Stimulated activated CD4-positive, alpha-beta T cell treated with anti-CD3 and anti-CD28 coated beads, Interleukin-4, amount 100 ng/mL, for 4 hours (primary cell): ENCODE results near the gene C19orf25.
A peak's percentile ranks its signal among the peaks of the same experiment; 100 is the strongest.
"Not testable (repeated sequence)": the region's sequence is repeated elsewhere in the genome, so short reads cannot be mapped to it uniquely, and the experiment has no call there.

Experiments
- DNase-seq, 2 experiments: peaks; one replicate each; pipeline ENCODE4 v3.0.0-alpha.2; 2020

The C19orf25 gene

GRCh38 chr19:1478934-1479707 lies at the start of gene C19orf25:
Gene C19orf25, minus strand, starts transcription at chr19:1479215. Its CDS starts 312 bp downstream, at chr19:1478903.
- peak; percentile 90 to 91 for DNase-seq

DNA sequence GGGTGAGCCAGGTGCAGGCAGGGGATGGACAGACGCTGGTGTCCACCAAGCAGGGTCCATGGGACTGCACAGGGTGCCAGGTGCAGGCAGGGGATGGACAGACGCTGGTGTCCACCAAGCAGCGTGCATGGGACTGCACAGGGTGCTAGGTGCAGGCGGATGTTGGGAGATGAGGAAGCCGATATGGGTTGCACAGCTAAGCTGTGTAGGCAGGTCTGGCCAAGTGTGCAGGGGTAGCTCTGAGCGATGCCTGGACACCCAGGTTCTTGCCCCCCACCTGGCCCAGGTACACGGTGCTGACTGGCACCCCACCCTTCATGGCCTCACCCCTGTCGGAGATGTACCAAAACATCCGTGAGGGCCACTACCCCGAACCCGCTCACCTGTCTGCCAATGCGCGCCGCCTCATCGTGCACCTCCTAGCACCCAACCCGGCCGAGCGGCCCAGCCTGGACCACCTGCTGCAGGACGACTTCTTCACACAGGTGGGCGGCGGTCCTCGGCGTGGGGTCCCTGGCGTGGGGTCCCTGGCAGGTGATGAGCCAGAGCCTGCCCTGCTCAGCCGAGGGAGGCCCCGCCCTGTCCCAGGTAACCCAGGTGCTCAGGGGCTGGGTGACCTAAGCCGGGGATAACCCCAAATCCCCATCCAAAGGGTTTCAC lies 48.8 kb upstream of the C19orf25 start:
- no peak for DNase-seq

GRCh38 chr19:1526979-1527649 lies 48.1 kb upstream of the C19orf25 start:
- no peak for DNase-seq

- no peak for DNase-seq
Measured at GRCh38 chr19:1526066-1526778, 47.2 kb upstream of the C19orf25 start.

DNA sequence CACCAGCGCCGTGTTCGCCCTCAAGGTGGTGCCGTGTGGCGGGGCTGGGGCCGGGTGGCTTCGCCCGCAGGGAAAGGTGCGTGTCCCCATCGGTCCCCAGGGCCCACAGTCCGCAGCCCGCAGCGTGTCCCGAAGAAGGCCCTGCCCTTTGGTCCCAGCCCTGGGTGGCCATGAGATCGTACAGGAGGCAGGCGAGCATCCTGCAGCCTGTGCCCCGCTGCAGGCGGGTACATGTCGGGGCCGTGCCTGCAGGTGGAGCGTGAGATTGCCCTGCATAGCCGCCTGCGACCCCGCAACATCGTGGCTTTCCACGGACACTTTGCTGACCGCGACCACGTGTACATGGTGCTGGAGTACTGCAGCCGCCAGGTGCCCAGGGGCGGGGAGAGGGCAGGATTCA lies 46.3 kb upstream of the C19orf25 start:
- DNase-seq: no peak

DNA sequence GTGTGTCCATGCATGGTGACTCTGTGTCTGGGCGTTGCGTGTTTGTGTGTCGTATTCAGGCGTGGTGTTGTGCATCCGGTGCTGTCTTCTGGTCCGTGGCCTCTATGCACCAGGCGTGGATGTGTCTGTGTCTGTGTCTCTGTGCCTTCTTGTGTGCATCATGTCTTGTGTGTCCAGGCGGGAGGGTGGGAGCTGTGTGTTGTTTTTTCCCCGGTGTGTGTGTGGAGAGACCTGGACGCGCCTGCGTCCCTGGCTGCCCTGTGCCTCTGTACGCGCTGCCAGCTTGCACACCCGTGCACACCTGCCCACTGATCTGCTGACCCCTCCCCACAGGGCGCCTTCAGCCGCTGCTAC lies 45.9 kb upstream of the C19orf25 start:
- DNase-seq: no peak

- DNase-seq: no peak
Measured at GRCh38 chr19:1524287-1524971, 45.4 kb upstream of the C19orf25 start.

GRCh38 chr19:1523412-1524286 lies 44.6 kb upstream of the C19orf25 start, which contains the start of gene PLK5:
Gene PLK5, plus strand, starts transcription at chr19:1524077. Its CDS starts 2,920 bp downstream, at chr19:1526997.
- no peak for DNase-seq

GRCh38 chr19:1522838-1523237 lies 43.8 kb upstream of the C19orf25 start:
- DNase-seq: no peak

DNA sequence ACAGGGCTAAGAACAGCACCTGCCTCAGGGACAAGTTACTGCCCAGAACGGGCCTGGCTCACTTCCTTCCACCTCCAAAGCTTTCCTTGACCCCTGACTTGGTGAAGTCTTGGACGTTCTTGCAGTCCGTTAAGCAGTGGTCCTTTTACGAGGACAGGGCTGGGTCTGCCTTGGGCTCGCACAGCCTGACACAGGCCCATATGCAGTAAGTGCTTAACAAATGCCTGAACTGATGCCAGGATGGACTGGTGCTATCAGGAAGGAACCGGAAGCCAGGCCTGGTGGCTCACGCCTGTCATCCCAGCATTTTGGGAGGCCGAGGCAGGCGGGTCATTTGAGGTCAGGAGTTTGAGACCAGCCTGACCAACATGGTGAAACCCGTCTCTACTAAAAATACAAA lies 43.0 kb upstream of the C19orf25 start:
- DNase-seq: no peak

- DNase-seq: no peak
Measured at GRCh38 chr19:1521636-1522035, 42.6 kb upstream of the C19orf25 start.

DNA sequence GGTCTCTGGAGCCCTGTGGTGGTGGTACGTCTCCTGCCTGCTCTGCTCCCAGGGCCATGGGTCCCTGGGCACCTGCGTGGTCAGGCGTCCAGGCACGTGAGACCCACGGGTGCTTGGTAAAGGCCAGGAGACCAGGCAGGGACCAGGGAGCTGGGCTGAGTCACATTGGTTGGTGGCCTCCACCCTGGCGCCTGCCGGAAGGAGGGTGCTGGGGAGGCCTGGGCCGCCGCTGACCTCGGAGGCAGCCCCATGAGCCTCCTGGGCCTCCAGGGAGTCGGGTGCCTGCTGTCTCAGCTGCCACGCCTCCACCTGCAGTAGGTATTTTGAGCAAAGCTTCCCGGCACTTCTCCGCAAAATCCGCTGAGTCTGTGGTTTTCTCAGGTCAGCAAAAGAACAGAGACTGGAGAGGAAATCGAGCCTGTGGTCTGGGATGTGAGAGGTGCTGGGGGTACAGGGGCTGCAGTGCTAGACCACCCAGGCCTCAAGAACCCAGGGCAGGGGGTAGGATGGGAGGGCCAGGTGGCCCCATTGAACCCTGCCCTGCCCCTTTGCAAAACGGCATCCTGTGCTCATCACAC lies 41.3 kb upstream of the C19orf25 start:
- no peak for DNase-seq

GRCh38 chr19:1519802-1520201 lies 40.8 kb upstream of the C19orf25 start:
- DNase-seq: not testable (repeated sequence)

DNA sequence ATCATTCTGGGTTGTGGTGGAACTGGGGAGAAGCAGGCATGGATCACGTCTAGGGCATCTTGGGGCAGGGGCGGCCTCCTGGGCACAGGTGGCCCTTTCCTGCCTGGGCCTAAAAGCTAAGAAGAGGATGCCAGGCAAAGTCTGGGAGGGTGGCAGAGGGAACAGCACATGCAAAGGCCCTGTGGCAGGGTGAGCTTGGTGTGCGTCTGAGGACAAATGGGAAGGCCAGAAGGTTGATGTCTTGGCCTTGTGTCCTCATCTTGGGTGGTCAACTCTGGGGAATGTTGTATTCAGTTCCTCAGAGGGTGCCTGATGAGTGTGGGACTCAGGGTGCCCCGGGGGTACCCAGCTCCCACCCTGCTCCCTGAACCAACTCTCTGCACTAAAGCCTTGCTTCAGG lies 39.5 kb upstream of the C19orf25 start:
- no peak for DNase-seq

- DNase-seq: no peak
Measured at GRCh38 chr19:1516395-1516753, 37.4 kb upstream of the C19orf25 start.

DNA sequence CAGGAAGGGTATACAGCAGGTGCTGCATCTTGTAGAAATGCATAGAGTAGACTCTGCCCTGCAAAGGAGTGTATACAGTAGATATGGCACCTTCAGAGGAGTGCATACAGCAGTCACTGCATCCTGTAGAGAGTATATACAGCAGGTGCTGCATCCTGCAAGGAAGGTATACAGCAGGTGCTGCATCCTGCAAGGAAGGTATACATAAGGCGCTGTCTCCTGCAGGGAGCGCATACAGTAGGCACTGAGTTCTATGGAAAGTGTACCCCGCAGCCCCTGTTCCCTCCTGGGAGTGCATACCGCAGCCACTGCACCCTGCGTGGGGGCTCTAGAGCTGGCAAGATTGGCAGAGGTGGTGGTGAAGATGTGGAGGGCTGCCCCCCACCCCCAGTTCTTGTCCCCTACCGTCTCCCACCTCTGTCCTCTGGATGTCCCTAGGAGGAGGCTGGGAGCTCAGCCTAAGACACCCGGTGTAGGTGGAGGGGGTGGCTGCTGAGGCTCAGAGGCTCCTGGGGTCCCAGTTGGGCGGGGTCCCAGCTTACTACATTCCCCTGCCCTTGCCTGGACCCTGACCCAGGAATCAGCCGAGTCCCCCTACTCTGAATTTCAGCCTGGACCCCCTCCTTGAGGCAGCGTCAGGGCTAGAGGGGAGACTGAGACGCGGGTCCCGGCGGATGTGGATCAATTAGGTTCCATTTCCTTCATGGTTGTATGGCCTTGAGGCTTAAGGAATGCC lies 36.1 kb upstream of the C19orf25 start:
- DNase-seq: no peak

GRCh38 chr19:1514295-1514661 lies 35.3 kb upstream of the C19orf25 start:
- no peak for DNase-seq

- peak; percentile 60 to 70 for DNase-seq
Measured at GRCh38 chr19:1513499-1514294, 34.7 kb upstream of the C19orf25 start.

- DNase-seq: peak; percentile 55 to 71
Measured at GRCh38 chr19:1512671-1513498, 33.9 kb upstream of the C19orf25 start, which contains the start of gene ADAMTSL5. Gene ADAMTSL5, minus strand, starts transcription at chr19:1513019. Its CDS starts 2,076 bp downstream, at chr19:1510943.
